ENCODE results near the gene FAHD2B.
"Not testable (repeated sequence)": the region's sequence is repeated elsewhere in the genome, so short reads cannot be mapped to it uniquely, and the experiment has no call there.

- TF ChIP-seq CTCF (IDR thresholded peaks at IDR 0.05; ENCODE audit: low read depth, low read length, missing input control); ATF3 (IDR thresholded peaks at IDR 0.05); MAX (IDR thresholded peaks at IDR 0.05); JUND (IDR thresholded peaks at IDR 0.05); ZBTB33 (IDR thresholded peaks at IDR 0.05); EGR1 (IDR thresholded peaks at IDR 0.05; ENCODE audit: low read depth in 2 of 2); REST (IDR thresholded peaks at IDR 0.05); TAF1 (conservative IDR thresholded peaks at IDR 0.05); YY1 (IDR thresholded peaks at IDR 0.05); RAD21 (IDR thresholded peaks at IDR 0.05); HNF4G (IDR thresholded peaks at IDR 0.05); RXRA (IDR thresholded peaks at IDR 0.05): not testable (repeated sequence)
Observed at GRCh38 chr2:97048448-97048847, 46.2 kb downstream of the FAHD2B start.

All from liver (tissue), 3 donors.